ENCODE data around the gene IL18RAP.

Gene IL18RAP

DNA sequence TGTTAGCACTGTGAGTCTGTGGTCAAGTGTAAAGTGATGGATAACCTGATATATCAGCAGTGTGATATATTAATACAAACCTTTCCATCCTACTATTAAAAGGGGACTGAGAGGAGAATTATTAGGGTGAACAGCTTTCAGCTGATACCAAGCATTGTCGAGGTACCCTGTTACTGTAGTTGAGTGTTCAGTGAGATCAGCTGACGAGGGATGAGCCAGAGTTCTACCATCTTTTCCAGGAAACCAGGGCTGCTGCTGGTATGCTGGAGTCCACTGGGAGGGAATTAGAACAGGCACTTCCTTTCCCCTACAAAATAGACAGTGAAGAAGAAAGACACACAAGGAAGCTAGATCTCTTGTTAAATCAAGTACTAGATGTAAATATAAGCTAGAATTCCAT is 408 bp downstream of the IL18RAP start:
- DNase-seq (ENCODE audit: low spot score), result no peak

DNA sequence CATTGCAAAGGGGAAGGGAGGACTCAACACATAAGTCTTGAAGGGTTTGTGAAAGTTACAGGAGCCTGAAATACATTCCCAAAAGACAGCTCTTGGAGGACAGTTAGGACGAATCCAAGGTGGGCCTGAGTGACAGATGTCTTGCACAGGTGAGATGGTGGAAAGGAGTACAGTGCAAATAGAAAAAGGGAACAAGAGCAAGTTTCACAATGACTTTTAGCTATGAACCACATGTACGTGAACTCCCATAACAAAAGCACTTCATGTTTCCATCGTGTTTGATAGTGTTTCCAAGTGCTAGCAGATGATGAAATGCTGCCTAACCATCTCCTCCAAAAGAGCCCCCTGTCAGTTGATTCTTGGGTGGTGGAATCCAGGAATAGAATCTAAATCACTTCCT is 1.8 kb downstream of the IL18RAP start:
- no peak for DNase-seq (ENCODE audit: low spot score)

DNA sequence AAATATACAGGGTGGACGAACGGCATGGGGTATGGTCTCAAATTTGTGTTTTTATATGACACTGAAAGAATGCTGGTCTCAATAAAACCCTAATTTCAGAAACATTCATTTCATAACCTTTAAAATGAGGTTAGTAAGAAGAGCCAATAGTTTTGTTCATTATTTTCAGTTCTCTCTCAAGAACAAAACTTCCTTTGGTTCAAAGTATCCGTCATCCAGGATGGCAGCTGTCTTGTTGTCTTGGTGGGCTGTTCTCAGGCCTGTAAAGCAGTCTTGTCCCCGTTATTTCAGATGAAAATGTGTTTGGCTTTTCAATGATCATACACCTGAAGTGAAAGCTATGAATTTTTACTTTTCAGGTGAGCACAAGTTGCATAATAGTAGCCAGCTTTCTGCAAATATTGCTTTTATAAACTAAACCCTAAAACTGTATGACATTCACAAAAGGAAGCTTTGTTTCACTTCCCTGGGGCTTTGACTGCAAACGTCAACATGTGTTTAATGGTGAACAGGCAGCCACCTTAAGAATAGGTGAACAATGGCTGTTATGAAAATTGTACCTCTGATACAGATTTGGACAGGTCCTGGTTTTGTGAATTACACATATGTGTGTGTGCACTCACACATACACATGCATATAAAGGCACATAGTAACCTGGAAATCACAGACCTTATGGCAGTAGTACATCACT is 2.6 kb downstream of the IL18RAP start:
- no peak for DNase-seq (ENCODE audit: low spot score)

DNA sequence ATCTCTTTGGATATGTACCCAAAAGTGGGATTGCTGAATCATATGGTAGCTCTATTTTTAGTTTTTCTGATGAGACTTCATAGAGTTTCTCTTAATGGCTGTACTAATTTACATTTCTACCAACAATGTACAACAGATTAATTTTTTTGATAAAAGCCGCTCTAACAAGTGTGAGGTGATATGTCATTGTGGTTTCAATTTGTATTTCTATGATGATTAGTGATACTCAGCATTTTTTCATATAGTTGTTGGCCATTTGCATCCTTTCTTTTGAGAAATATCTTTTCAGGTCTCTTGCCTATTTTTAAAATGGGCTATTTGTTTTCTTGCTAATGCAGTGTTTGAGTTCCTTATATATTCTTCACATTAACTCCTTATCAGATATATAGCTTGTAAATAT is 4.3 kb downstream of the IL18RAP start:
- DNase-seq (ENCODE audit: low spot score), result no peak

DNA sequence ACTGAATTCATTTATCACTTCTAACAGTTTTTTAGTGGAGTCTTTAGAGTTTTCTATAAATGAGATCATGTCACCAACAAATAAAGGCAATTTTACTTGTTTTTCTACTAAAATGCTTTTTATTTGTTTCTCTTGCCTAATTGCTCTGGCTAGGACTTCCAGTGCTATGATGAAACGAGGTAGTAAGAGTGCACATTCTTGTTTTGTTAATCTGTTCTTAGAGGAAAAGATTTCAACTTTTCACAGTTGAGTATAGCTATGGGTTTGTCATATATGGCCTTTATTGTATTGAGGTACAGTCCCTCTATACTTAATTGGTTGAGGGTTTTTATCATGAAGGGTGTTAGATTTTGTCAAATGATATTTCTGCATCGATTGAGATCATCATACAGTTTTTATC is 5.6 kb downstream of the IL18RAP start:
- no peak for DNase-seq (ENCODE audit: low spot score)

DNA sequence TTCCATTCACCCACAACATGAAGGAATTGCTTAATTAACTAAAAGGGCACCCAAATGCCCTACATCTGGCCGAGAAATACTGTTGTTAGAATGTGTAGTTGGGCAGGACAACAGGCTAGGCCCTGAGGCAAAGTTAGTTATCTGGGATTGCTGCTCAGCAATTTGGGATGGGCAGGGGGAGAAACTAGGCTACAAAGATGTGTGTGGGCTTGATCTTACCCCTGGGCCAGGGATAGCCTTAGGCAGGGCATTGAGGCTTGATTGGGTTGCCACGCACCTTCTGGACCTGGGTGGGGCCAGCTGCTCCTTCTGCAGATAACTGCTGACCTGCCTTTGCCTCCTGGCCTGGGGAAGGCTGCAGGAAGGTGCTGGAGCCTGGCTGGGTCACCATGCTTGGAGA is 9.4 kb downstream of the IL18RAP start:
- no peak for DNase-seq (ENCODE audit: low spot score)

DNA sequence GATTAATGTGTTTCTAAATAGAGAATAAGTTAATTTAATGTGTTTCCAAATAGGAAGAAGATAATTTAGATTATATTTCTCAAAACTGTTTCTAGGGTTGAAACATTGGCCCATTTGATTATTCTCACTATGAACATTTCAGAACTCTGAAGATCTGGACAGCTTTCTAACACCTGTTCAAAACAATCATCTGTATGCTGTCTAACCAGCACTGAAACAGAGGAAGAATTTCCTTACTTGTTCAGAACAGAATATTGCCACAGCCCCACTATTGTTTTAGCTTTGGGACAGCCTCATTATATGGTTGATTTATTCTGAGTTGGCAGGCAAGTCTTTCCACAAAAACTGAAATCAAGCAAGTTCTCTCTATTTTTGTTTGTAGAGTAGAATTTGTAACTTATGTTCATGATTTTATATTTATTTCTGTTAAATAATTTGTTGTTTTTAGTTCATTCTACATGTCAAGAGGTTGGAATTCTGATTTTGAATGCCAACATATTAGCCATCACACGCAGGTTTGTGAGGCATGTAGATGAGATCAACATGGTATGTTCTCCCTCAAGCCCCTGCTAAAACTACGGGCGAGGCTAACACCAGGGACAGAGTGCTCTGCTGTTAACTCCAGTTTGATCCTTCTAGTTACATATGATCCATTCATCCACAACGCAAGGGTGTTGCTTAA is 11.2 kb downstream of the IL18RAP start:
- DNase-seq (ENCODE audit: low spot score), result no peak

DNA sequence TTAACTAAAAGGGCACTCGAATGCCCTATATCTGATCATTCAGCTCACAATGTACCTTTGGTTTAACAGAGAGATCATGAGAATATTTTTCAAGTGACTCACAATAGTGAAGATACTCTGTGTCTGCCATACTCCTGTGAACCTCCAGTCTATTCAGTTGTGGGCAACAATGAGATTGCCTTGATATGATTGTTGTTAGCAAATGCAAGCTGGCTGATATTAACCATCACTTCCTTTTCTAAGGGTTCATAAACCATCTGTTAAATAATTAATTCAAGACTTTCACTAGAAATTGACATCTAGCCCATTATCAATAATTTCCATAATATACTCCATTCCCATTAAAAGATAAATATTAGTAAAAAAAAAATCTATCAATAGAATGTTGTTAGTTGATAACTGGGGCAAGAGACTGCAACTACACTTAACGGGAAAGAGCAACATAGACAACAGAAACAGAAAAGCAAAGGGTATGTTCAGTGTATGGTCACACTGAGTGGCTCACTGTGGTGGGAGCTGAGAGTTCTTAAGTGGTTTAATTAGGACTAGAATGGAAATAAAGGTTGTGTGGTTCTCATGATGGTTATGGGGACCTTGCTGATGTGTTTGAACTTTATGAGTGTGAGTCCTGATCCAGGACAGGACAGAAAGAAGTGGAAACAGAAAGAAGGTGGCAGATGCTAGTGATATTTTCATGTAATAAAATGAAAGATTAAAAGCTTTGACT is 11.9 kb downstream of the IL18RAP start:
- no peak for DNase-seq (ENCODE audit: low spot score)

DNA sequence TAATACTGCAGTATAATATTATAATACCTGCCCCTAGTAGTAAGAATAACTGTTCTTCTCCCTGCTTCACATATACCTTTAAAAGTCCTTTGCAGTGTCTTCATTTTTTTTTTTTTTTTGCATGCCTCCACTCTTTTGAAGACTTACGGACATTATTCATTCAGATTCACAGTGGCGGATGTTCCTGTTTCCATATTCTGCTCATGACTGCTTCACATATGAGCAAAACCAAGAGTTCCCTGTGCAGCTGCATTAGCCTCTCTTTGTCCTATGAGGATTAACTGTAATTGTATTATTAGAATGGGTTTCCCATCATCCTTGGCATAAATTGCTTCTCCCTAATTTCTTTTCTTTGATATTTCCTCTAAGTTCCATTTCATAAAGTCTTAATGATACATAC is 12.8 kb downstream of the IL18RAP start:
- DNase-seq (ENCODE audit: low spot score), result no peak

DNA sequence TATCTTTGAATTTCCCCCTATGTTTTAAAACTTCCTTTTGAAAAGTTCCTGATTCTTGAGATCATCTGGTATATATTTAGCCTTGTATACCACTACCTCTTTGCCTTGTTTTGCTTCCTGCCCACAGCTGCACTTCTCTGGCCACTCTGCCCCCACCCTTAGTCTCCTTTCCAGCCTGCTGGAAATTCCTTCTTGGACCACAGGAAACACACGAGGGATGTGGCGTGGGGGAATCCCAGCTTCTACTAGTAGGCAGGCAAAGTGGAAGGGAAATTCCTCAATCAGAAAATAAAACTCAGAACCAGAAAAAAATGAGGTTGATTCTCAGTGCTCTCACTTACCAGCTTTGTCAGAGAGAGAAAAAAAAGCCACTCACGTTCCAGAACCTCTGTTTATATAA is 13.4 kb downstream of the IL18RAP start:
- DNase-seq (ENCODE audit: low spot score), result no peak

DNA sequence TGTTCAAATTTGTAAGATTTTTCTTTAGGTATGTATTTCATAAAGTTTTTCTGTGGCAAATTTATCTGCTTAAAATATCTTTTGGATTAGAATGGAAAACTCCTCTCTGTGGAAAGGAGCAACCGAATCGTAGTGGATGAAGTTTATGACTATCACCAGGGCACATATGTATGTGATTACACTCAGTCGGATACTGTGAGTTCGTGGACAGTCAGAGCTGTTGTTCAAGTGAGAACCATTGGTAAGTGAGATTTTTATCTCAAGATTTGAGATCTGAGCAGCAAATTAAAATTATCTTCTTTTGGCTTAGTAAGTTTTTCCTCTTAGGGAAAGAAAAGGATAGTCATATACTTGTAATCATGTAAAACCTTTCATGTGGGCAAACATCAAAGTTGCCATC is 14.2 kb downstream of the IL18RAP start:
- no peak for DNase-seq (ENCODE audit: low spot score)

DNA sequence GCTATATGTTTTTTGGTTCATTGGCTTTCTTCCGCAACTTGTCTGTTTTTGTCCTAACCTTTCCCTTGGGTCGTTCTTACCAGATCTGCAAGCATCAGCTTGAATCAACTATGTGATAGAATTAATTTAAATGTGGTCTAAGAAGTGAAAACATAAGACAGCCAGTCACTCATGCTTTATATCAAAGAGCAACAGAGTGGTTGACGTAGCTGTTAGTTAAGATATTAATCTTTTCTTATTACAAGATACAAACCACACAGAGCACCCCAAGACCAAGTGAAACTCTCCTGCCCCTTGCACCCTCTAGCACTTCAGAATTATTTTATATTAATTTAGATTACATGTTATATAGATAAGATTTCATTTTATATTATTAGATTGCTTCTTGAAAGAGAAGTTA is 15.2 kb downstream of the IL18RAP start:
- DNase-seq (ENCODE audit: low spot score), result no peak

DNA sequence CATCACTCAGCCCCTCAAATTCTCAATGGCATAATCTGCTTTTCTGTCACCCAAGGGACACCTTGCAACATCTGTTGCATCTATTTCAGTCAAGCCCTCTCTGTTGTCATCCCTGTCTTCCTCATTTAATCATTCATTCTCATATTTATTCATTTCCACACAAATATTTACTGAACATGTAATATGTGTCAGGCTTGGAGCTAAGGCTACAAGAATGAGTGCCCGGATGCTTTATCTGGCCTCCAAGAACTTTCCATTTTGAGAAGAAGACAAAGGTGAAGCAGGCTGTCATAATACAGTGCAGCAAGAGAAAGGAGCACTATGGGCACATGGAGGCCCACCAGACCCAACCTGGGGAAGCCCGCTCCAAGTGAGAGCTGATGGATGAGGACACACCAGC is 15.6 kb downstream of the IL18RAP start:
- DNase-seq (ENCODE audit: low spot score), result no peak

DNA sequence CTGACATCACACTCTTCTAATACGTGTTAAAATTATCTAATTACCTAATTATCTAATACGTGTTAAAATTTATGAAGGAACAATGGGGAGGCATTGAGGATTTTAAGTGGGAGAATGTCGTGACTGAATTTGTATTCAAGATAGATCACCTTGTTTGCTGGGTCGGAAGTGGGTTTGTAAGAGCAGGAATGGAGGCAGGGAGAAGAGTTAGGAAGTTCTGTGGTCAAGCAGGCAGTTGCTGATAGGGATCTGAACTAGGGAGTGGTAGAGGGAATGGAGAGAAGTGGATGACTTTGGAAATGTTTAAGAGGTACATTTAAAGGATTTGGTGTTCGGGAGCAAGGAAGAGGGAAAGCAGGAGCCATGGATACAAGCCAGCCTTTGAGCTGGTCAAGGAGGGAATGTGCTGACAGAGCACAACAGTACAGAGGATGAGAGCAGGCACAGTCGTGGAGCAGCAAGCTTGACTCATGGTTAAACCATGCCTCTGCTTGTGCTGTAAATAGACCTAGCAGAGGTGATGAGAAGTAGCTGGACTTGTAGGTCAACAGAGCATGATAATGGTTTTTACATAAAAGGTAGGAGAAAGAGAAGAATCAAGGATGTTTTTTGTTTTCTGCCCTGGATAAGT is 16.2 kb downstream of the IL18RAP start:
- DNase-seq (ENCODE audit: low spot score), result peak; percentile 43

DNA sequence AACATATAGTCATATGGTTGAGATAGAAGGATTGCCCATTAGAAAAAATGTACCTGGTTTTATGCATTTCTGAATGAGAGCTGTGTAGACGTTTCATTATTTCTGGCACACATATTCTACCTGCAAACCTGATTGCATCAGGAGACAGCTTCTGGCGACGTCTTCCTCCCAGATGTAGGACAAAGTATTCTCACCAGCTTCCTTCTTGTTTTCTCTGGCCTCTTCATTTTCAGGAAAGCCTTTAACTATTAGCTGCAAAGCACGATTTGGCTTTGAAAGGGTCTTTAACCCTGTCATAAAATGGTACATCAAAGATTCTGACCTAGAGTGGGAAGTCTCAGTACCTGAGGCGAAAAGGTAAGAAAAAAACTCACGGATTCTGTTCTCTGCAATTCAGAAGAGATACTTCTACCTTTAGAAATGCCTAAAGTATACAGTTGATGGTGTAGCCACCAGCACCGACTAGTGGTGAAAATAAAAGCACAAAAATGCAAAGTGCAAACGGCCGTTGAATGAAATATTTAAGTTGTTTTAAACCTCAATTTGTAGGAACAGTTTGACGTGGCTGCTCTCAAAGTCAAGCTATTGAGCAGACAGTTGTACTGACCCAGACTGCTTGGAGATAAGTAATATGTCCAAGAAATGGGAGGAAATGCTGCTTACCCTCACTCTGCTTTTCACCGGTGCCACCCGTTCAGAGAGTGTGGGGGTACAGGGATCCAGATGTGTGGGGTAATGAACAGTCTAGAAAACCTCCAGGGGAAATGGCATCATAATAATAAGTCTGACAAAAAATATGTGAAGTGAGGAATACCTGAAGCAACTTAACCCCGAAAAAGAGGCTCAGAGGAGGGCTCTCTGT is 20.2 kb downstream of the IL18RAP start:
- DNase-seq (ENCODE audit: low spot score), result peak; percentile 30

DNA sequence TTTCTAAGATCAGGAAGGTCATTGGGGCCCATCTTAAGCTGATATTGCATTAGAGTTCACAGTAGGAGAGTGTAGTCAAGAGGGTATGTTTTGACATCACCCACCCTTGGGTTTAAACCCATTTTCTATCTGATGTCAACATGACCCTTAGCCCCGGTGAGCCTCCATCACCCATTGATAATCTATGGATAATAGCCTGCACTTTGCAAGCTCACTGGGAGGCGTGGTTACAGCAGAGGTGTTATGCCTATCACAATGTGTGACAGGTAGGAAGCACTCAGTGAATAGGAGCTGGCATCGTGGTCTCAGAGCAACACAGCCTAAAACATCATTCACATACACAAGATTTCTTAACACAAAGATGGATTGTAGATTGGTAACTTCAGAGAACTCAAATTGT is 21.3 kb downstream of the IL18RAP start:
- no peak for DNase-seq (ENCODE audit: low spot score)

DNA sequence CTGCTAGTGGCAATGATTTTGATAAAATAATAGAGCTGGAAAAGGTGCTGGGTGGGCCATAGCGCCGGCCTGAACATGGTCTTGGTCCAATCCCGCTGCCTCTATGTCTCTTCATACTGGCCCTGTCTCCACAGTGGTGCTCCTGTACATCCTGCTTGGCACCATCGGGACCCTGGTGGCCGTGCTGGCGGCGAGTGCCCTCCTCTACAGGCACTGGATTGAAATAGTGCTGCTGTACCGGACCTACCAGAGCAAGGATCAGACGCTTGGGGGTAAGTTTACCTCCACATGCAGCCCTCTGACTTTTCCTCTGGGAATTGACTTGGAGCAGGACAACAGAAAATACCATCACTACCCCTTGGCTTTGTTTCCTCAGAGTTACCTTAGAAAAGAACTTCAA is 24.0 kb downstream of the IL18RAP start:
- DNase-seq (ENCODE audit: low spot score), result no peak

DNA sequence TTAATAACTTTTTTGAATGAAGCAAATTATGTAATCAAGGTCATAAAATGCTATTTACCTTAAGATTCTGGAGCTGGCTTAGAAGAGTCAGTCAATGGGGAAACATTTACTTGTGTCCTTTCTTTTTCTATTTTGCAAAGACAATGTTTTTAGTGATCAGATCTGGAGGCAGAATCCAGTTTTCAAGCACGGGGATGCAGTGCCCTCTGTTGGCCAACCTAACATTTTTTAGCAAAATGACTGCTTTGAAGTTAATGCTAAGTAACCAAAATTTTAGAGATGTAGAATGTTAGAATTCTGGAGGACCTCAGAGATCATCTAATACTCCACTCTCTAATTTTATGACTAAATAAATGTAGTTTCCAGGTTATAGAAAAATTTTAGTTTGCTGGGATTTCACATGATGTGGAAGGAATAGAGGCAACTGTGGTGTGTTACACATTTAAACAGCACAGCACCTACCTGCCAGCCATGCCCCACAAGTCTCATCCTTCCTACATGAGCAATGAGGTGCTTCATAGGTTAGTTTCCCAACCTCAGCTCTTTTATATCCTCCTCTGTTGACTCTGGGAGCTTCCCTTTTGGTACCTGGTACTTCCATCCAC is 26.5 kb downstream of the IL18RAP start:
- DNase-seq (ENCODE audit: low spot score), result peak; percentile 63

DNA sequence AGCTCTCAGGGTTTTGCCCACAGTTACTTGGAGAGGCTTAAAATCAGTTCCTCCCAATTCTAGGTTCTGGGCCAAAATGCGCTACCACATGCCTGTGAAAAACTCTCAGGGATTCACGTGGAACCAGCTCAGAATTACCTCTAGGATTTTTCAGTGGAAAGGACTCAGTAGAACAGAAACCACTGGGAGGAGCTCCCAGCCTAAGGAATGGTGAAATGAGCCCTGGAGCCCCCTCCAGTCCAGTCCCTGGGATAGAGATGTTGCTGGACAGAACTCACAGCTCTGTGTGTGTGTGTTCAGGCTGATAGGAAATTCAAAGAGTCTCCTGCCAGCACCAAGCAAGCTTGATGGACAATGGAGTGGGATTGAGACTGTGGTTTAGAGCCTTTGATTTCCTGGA is 29.0 kb downstream of the IL18RAP start:
- DNase-seq (ENCODE audit: low spot score), result no peak

DNA sequence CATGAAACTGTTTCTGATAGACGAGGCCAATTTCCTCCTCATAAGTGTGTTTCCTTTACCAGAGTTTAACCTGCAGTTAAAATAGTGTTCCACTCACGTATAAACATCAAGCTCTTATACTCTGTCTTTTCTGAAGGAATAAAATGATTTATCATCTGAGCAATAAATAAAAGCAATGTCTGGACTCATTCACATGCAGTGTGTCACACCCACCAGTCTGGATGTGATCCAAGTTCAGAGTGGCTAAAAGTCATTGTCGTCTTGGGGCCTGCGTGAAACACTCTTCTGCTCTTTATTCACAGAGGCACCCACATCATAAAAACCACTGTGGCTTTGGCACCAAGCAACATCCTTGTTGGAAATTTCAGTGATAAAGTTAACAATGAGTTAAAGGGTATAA is 30.5 kb downstream of the IL18RAP start:
- DNase-seq (ENCODE audit: low spot score), result no peak

DNA sequence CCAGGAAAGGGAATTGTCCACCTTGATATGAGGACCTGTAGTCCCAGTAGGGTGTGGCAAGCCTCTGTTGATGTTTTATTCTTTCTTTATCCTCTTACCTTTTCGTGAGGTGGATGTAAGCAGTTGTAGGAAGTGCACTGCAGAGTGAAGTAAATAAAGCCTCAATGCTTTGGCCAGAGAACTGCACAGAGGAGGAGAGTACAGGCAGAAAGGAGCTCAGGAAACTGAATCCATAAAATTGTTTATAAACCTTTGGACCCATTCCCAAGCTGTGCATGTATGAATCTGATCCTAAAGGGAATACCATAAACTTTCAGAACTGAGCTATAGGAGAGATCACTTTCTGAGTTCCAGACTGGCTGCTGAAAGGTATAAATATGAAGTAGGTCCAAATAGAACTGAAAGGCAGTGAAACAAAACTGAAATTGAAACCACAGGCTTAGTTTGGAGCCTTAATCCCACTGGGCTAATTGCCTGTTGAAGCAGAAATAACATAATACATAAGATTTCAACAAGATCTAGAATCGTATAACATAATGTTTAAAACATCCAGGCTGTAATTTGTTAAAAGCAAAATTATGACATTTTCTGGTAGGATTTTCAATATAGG is 32.2 kb downstream of the IL18RAP start:
- no peak for DNase-seq (ENCODE audit: low spot score)

Data from AG20443 (cell line).